GM12878 (cell line): ENCODE measurements around the gene ST6GAL2. TPM values are rescaled to one million over a fixed set of nuclear protein-coding genes. Genes with fewer than 3 reads are reported as not detected.

Experiments used
- ATAC-seq: fragments of 200-7000 bp; cut with Tn5 transposase; 3 replicates; pipeline ENCODE4 v1.9.1; 2020; ENCODE audit warnings: mild to moderate bottlenecking, moderate library complexity
- BruUV-seq: library from RNA; stranded (reverse); fragments of 400-500 nt; replicated peaks from 2 replicates; lab custom pipeline; 2021; lab: Mats Ljungman, UMichigan
- CTCF ChIA-PET: fragments of 300-600 bp; sonication (Branson Sonifier 250); formaldehyde crosslinking; extraction: SDS; loops from one replicate; lab custom pipeline; 2021; ENCODE audit warnings: inconsistent platforms; lab: Yijun Ruan, JAX
- POLR2A ChIA-PET: fragments of 350-600 bp; formaldehyde crosslinking; extraction: SDS; loops from one replicate; lab custom pipeline; 2021; ENCODE audit warnings: inconsistent platforms; lab: Charles Lee
- RAD21 ChIA-PET: fragments of 300-600 bp; sonication (Branson Sonifier 250); formaldehyde crosslinking; loops from one replicate; lab custom pipeline; 2023; ENCODE audit warnings: antibody characterized with exemption; ENCODE audit not compliant: unreplicated experiment; lab: Charles Lee
- SMC1A ChIA-PET: fragments of 300-600 bp; sonication (Branson Sonifier 250); formaldehyde crosslinking; loops from one replicate; lab custom pipeline; 2023; ENCODE audit not compliant: unreplicated experiment, uncharacterized antibody; lab: Charles Lee
- DNase-seq: peaks from one replicate; pipeline ENCODE4 v3.0.0-alpha.2; 2011; ENCODE audit warnings: low read depth, low spot score
- FAIRE-seq: peaks from 3 replicates; lab custom pipeline; 2011; peaks lifted over from hg19 to GRCh38; lab: Jason Lieb, UNC
- H2AFZ ChIP-seq: 2 replicates; pipeline ENCODE4 v1.6.0; 2011; ENCODE audit warnings: low read depth, low read length, control low read depth; ENCODE audit not compliant: control insufficient read depth
- H3K27ac ChIP-seq: 2 replicates; pipeline ENCODE4 v1.5.1; 2011; ENCODE audit warnings: control low read depth; ENCODE audit not compliant: control insufficient read depth, insufficient read depth
- H3K27me3 ChIP-seq, 2 experiments: replicated peaks in 1 of 2; 2 replicates each; pipeline versions ENCODE4 v1.6.0 to v1.6.1; 2011; ENCODE audit warnings: low read length in 1 of 2; ENCODE audit not compliant: control insufficient read depth in 2 of 2, insufficient read depth in 2 of 2
- H3K36me3 ChIP-seq, 2 experiments: 2 replicates each; pipeline ENCODE4 v1.5.1; 2011; ENCODE audit warnings: low read length in 1 of 2; ENCODE audit not compliant: control insufficient read depth in 2 of 2, insufficient read depth in 2 of 2
- H3K4me1 ChIP-seq: 2 replicates; pipeline ENCODE4 v1.6.1; 2011; ENCODE audit warnings: mild to moderate bottlenecking, low read length, moderate library complexity, mixed read lengths; ENCODE audit not compliant: control insufficient read depth, insufficient read depth
- H3K4me2 ChIP-seq: 2 replicates; pipeline ENCODE4 v1.6.0; 2011; ENCODE audit warnings: control low read depth; ENCODE audit not compliant: control insufficient read depth, insufficient read depth
- H3K4me3 ChIP-seq: fragments of 200-600 bp; sonication (generic); 2 replicates; pipeline ENCODE4 v1.5.1; 2016
- H3K79me2 ChIP-seq: 2 replicates; pipeline ENCODE4 v1.6.0; 2011; ENCODE audit warnings: low read length; ENCODE audit not compliant: control insufficient read depth, insufficient read depth
- H3K9ac ChIP-seq: 2 replicates; pipeline ENCODE4 v1.8.0; 2011; ENCODE audit warnings: low read length, control low read depth, mixed read lengths; ENCODE audit not compliant: control insufficient read depth, insufficient read depth
- H3K9me3 ChIP-seq: replicated peaks from 3 replicates; pipeline ENCODE4 v1.5.1; 2011; ENCODE audit warnings: mild to moderate bottlenecking, low read length; ENCODE audit not compliant: control insufficient read depth, insufficient read depth
- H4K20me1 ChIP-seq: 2 replicates; pipeline ENCODE4 v1.6.0; 2011; ENCODE audit not compliant: control insufficient read depth, insufficient read depth
- BRCA1 ChIP-seq: IDR thresholded peaks from 2 replicates; pipeline ENCODE4 v1.6.1; 2011; ENCODE audit warnings: low read depth, low read length, improper control_type of control experiment
- CEBPB ChIP-seq, 2 experiments: fragments of 150-350 bp in 1 of 2; IDR thresholded peaks; 2 replicates each; pipeline ENCODE4 v1.6.1; 2012 to 2014; ENCODE audit warnings: low read depth in 2 of 2, low read length in 2 of 2, borderline replicate concordance in 1 of 2, inconsistent platforms in 1 of 2
- ESRRA ChIP-seq: IDR thresholded peaks from 2 replicates; pipeline ENCODE4 v1.6.1; 2012; ENCODE audit warnings: mild to moderate bottlenecking, low read length, improper control_type of control experiment
- FOS ChIP-seq: IDR thresholded peaks from 3 replicates; pipeline ENCODE4 v1.6.1; 2011; ENCODE audit warnings: borderline replicate concordance; ENCODE audit not compliant: insufficient read length; ENCODE audit errors: extremely low read depth
- RAD21 ChIP-seq: IDR thresholded peaks from 2 replicates; pipeline ENCODE4 v1.6.1; 2011; ENCODE audit warnings: mild to moderate bottlenecking, low read depth, low read length, moderate library complexity; ENCODE audit not compliant: insufficient read depth
- RCOR1 ChIP-seq: conservative IDR thresholded peaks from 2 replicates; pipeline ENCODE4 v1.6.1; 2012; ENCODE audit warnings: low read depth, low read length, improper control_type of control experiment
- TBL1XR1 ChIP-seq: IDR thresholded peaks from 2 replicates; pipeline ENCODE4 v1.6.1; 2012; ENCODE audit warnings: low read depth, low read length, improper control_type of control experiment
- WGBS: methylation state at CpG from one replicate; pipeline ENCODE4 v1.1.6; 2016; ENCODE audit warnings: low lambda C conversion rate; ENCODE audit not compliant: insufficient replicate concordance, insufficient coverage; ENCODE audit errors: missing lambda C conversion rate; 5-methylcytosine and 5-hydroxymethylcytosine counted together
- in situ Hi-C: fragments of 300-500 bp; cut with MboI; formaldehyde crosslinking; loops from 9 replicates; pipeline ENCODE4 v1.14.3; 2018; ENCODE audit warnings: mixed read lengths
- intact Hi-C: fragments of 100-400 bp; cut with micrococcal nuclease; formaldehyde crosslinking; loops from one replicate; pipeline ENCODE4 v1.14.2; 2022; ENCODE audit not compliant: unreplicated experiment
- polyA plus RNA-seq, 11 experiments: library from polyadenylated mRNA; depleted of rRNA in 4 of 11; unstranded in 6 of 11; stranded (reverse) in 5 of 11; fragments of >200 nt; fragmentation: Nextera tagmentation in 4 of 11; fragmentation: Illumina TruSeq in 1 of 11; extraction: Ambion mirVana in 4 of 11; extraction: Trizol in 1 of 11; gene quantifications; 1 replicate in 1 of 11; 2 replicates in 10 of 11; pipeline versions ENCODE4 v1.2.1 to v1.2.3, GENCODE V29; 2011 to 2016; ENCODE audit warnings: inconsistent platforms in 2 of 11, missing spikeins in 2 of 11, low read depth in 1 of 11
- total RNA-seq, 4 experiments: library from RNA; depleted of rRNA in 3 of 4; stranded (reverse); fragments of >200 nt in 3 of 4; fragmentation: Illumina TruSeq in 1 of 4; extraction: Trizol in 1 of 4; gene quantifications; 2 replicates each; pipeline versions ENCODE4 v1.2.1 to v1.2.3, GENCODE V29; 2013 to 2021
- TF ChIP-seq, protein P1 (sequence below): IDR thresholded peaks from 2 replicates; pipeline ENCODE4 v1.6.1; 2011; ENCODE audit warnings: low read depth, low read length, improper control_type of control experiment, borderline replicate concordance
- TF ChIP-seq, protein P2 (sequence below): IDR thresholded peaks from 2 replicates; pipeline ENCODE4 v1.6.1; 2011; ENCODE audit warnings: mild to moderate bottlenecking, low read depth, low read length, moderate library complexity; ENCODE audit not compliant: insufficient replicate concordance
- TF ChIP-seq, protein P3 (sequence below): fragments of 150-350 bp; IDR thresholded peaks from 2 replicates; pipeline ENCODE4 v1.6.1; 2014; ENCODE audit warnings: mild to moderate bottlenecking, low read depth, low read length
- TF ChIP-seq, protein P4 (sequence below): fragments of 150-350 bp; IDR thresholded peaks from 2 replicates; pipeline ENCODE4 v1.6.1; 2016; ENCODE audit warnings: low read depth, low read length
- TF ChIP-seq, protein P5 (sequence below): IDR thresholded peaks from 2 replicates; pipeline ENCODE4 v1.6.1; 2012; ENCODE audit warnings: low read depth, low read length, improper control_type of control experiment

ST6GAL2 gene
- total and polyA plus RNA-seq, 10 of the 15 experiments (the other 5 are each of a cell fraction or from before 2014, with no cell fraction given), result not detected

DNA sequence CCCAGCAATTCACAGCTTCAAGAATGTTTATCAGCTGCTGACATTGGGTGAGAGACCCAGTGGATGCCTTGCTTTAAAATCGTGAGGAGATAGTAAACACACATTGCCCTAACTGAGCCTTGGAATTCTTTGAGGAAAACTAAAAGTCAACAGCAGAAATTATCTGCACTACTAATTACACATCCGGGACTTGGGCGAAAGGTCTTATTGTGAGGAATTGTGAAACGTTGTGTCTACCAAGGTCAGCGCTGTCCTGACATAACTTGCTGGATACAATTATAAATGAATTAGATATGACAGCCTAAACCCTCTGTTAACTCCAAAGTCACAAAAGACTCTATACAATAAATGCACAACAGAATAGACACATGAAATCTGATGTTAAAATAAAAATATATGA, 121.4 kb downstream of the ST6GAL2 start:
- ChIA-PET SMC1A (no interaction called here), RAD21 (no interaction called here), CTCF (no interaction called here), POLR2A (no interaction called here)
- no peak overlapping the region for H3K4me3 ChIP-seq
- intact Hi-C loops (no loop called here), in situ Hi-C loops (no loop called here)
- no TSS peak for BruUV-seq
- DNase-seq (no peak), FAIRE-seq (no peak), ATAC-seq (no peak)
- H3K9me3 ChIP-seq, result no peaks in the 10 kb centered on the region
- no peak overlapping the region for H3K27ac ChIP-seq
- 57% methylated on average over 5 of the region's 5 CpGs for WGBS
- no peaks in the 10 kb centered on the region for H3K4me1 ChIP-seq
- no peaks in the 10 kb centered on the region for H3K36me3 ChIP-seq
- H3K79me2 ChIP-seq, result no peaks in the 10 kb centered on the region
- no peak overlapping the region for H2AFZ ChIP-seq
- H3K9ac ChIP-seq, result no peak overlapping the region
- H3K4me2 ChIP-seq, result no peak overlapping the region
- no peaks in the 10 kb centered on the region for H4K20me1 ChIP-seq
- no peaks in the 10 kb centered on the region for H3K27me3 ChIP-seq
- TF ChIP-seq, protein P1, sequence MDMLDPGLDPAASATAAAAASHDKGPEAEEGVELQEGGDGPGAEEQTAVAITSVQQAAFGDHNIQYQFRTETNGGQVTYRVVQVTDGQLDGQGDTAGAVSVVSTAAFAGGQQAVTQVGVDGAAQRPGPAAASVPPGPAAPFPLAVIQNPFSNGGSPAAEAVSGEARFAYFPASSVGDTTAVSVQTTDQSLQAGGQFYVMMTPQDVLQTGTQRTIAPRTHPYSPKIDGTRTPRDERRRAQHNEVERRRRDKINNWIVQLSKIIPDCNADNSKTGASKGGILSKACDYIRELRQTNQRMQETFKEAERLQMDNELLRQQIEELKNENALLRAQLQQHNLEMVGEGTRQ, result no peak
- TF ChIP-seq ESRRA (no peak), FOS (no peak), RAD21 (no peak), CEBPB (IDR thresholded peaks at IDR 0.05; ENCODE audit: borderline replicate concordance in 1 of 2, low read depth in 2 of 2, low read length in 2 of 2) (no peak), TBL1XR1 (no peak), BRCA1 (no peak), RCOR1 (no peak)
- TF ChIP-seq, protein P2, sequence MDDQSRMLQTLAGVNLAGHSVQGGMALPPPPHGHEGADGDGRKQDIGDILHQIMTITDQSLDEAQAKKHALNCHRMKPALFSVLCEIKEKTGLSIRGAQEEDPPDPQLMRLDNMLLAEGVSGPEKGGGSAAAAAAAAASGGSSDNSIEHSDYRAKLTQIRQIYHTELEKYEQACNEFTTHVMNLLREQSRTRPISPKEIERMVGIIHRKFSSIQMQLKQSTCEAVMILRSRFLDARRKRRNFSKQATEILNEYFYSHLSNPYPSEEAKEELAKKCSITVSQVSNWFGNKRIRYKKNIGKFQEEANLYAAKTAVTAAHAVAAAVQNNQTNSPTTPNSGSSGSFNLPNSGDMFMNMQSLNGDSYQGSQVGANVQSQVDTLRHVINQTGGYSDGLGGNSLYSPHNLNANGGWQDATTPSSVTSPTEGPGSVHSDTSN, result no peak
- TF ChIP-seq, protein P3, sequence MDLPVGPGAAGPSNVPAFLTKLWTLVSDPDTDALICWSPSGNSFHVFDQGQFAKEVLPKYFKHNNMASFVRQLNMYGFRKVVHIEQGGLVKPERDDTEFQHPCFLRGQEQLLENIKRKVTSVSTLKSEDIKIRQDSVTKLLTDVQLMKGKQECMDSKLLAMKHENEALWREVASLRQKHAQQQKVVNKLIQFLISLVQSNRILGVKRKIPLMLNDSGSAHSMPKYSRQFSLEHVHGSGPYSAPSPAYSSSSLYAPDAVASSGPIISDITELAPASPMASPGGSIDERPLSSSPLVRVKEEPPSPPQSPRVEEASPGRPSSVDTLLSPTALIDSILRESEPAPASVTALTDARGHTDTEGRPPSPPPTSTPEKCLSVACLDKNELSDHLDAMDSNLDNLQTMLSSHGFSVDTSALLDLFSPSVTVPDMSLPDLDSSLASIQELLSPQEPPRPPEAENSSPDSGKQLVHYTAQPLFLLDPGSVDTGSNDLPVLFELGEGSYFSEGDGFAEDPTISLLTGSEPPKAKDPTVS, result no peak
- TF ChIP-seq, protein P4, sequence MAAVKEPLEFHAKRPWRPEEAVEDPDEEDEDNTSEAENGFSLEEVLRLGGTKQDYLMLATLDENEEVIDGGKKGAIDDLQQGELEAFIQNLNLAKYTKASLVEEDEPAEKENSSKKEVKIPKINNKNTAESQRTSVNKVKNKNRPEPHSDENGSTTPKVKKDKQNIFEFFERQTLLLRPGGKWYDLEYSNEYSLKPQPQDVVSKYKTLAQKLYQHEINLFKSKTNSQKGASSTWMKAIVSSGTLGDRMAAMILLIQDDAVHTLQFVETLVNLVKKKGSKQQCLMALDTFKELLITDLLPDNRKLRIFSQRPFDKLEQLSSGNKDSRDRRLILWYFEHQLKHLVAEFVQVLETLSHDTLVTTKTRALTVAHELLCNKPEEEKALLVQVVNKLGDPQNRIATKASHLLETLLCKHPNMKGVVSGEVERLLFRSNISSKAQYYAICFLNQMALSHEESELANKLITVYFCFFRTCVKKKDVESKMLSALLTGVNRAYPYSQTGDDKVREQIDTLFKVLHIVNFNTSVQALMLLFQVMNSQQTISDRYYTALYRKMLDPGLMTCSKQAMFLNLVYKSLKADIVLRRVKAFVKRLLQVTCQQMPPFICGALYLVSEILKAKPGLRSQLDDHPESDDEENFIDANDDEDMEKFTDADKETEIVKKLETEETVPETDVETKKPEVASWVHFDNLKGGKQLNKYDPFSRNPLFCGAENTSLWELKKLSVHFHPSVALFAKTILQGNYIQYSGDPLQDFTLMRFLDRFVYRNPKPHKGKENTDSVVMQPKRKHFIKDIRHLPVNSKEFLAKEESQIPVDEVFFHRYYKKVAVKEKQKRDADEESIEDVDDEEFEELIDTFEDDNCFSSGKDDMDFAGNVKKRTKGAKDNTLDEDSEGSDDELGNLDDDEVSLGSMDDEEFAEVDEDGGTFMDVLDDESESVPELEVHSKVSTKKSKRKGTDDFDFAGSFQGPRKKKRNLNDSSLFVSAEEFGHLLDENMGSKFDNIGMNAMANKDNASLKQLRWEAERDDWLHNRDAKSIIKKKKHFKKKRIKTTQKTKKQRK, result no peak
- TF ChIP-seq, protein P5, sequence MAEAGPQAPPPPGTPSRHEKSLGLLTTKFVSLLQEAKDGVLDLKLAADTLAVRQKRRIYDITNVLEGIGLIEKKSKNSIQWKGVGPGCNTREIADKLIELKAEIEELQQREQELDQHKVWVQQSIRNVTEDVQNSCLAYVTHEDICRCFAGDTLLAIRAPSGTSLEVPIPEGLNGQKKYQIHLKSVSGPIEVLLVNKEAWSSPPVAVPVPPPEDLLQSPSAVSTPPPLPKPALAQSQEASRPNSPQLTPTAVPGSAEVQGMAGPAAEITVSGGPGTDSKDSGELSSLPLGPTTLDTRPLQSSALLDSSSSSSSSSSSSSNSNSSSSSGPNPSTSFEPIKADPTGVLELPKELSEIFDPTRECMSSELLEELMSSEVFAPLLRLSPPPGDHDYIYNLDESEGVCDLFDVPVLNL, result no peak
